NCI-H146 treated with DMSO at 0.1 percent for 48 hours (cell line): ENCODE measurements around the gene MADCAM1.

Source experiments
- DNase-seq: peaks from one replicate; lab custom pipeline; 2025; ENCODE audit not compliant: unreplicated experiment; lab: John Stamatoyannopoulos, UW

The MADCAM1 gene

GRCh38 chr19:547836-548720 lies 51.8 kb downstream of the MADCAM1 start:
- DNase-seq: no peak

GRCh38 chr19:548886-549830 lies 52.9 kb downstream of the MADCAM1 start:
- no peak for DNase-seq

GRCh38 chr19:554817-555216 lies 58.5 kb downstream of the MADCAM1 start:
- no peak for DNase-seq
